CD4-positive, CD25-positive, alpha-beta regulatory T cell (primary cell): Measurements from ENCODE around the gene GABRD. TPM values are rescaled to one million over a fixed set of nuclear protein-coding genes. Genes with fewer than 3 reads are reported as not detected.
A peak's percentile ranks its signal among the peaks of the same experiment; 100 is the strongest.

ENCODE experiments used
- ATAC-seq, 2 donors: fragments of 150-1000 bp; cut with Tn5 transposase; one replicate each; pipeline ENCODE4 v1.10.0; 2021; ENCODE audit warnings: low read depth in 2 of 2, moderate number of reproducible peaks in 2 of 2, moderate library complexity in 1 of 2
- DNase-seq, 3 donors: peaks; one replicate each; pipeline versions ENCODE4 v3.0.0 to v3.0.0-alpha.2; 2012 to 2022; ENCODE audit warnings: mixed read lengths in 1 of 3
- H3K27ac ChIP-seq: one replicate; pipeline ENCODE4 v1.7.0; 2013; ENCODE audit warnings: mild to moderate bottlenecking, low read length; ENCODE audit not compliant: insufficient read depth, poor library complexity, severe bottlenecking
- H3K27me3 ChIP-seq: one replicate; pipeline ENCODE4 v1.7.0; 2013; ENCODE audit warnings: low read length; ENCODE audit not compliant: control insufficient read depth, insufficient read depth
- H3K36me3 ChIP-seq: one replicate; pipeline ENCODE4 v1.7.0; 2013; ENCODE audit warnings: mild to moderate bottlenecking, low read length, moderate library complexity; ENCODE audit not compliant: control insufficient read depth, insufficient read depth
- H3K4me1 ChIP-seq: 2 replicates; pipeline ENCODE4 v1.7.0; 2013; ENCODE audit warnings: mild to moderate bottlenecking, low read length; ENCODE audit not compliant: insufficient read depth, control insufficient read depth, poor library complexity, severe bottlenecking
- H3K4me3 ChIP-seq: one replicate; pipeline ENCODE4 v1.7.0; 2013; ENCODE audit warnings: low read depth, mild to moderate bottlenecking, low read length, moderate library complexity
- H3K9me3 ChIP-seq, 2 experiments: 1 replicate in 1 of 2; 2 replicates in 1 of 2; pipeline ENCODE4 v1.7.0; 2013; ENCODE audit warnings: low read length in 2 of 2, mild to moderate bottlenecking in 1 of 2, moderate library complexity in 1 of 2; ENCODE audit not compliant: control insufficient read depth in 2 of 2
- H3K27ac Mint-ChIP-seq, 3 donors: one replicate each; pipeline ENCODE4 v1.8.0; 2020 to 2022; ENCODE audit warnings: mild to moderate bottlenecking in 3 of 3, mixed read lengths in 3 of 3, moderate library complexity in 2 of 3
- H3K27me3 Mint-ChIP-seq: one replicate; pipeline ENCODE4 v1.8.0; 2022; ENCODE audit warnings: mild to moderate bottlenecking, mixed read lengths
- H3K36me3 Mint-ChIP-seq: one replicate; pipeline ENCODE4 v1.8.0; 2020; ENCODE audit warnings: mixed read lengths
- H3K4me1 Mint-ChIP-seq, 4 donors: one replicate each; pipeline ENCODE4 v1.8.0; 2020 to 2022; ENCODE audit warnings: mixed read lengths in 4 of 4, mild to moderate bottlenecking in 1 of 4
- H3K4me3 Mint-ChIP-seq, 4 donors: one replicate each; pipeline ENCODE4 v1.8.0; 2020 to 2022; ENCODE audit warnings: mild to moderate bottlenecking in 4 of 4, mixed read lengths in 4 of 4, moderate library complexity in 3 of 4
- H3K9me3 Mint-ChIP-seq, 7 donors: one replicate each; pipeline ENCODE4 v1.8.0; 2020 to 2022; ENCODE audit warnings: mixed read lengths in 7 of 7, mild to moderate bottlenecking in 3 of 7, moderate library complexity in 2 of 7
- polyA plus RNA-seq, 4 donors: library from polyadenylated mRNA; unstranded; fragments of 300-500 nt; fragmentation: Illumina TruSeq; gene quantifications; one replicate each; pipeline ENCODE4 v1.2.3, GENCODE V29; 2021
- total RNA-seq: library from RNA; stranded (reverse); gene quantifications from one replicate; pipeline ENCODE4 v1.2.3, GENCODE V29; 2022

Gene GABRD
- total and polyA plus RNA-seq, 5 donors from 2014 or later: 0.22 TPM; not detected in 4

- H3K4me1 Mint-ChIP-seq: peaks cover 0 to 10% (median 4%) of the 10 kb centered on the region in 4 donors
- Histone ChIP-seq H3K36me3 (peaks cover 20% of the 10 kb centered on the region), H3K27ac (no peak overlapping the region), H3K27me3 (no peaks in the 10 kb centered on the region), H3K9me3 (no peaks in the 10 kb centered on the region), H3K4me3 (no peak overlapping the region), H3K4me1 (peaks cover 8% of the 10 kb centered on the region)
- DNase-seq (no peak), ATAC-seq (no peak)
- H3K9me3 Mint-ChIP-seq: no peaks in the 10 kb centered on the region
- no peaks in the 10 kb centered on the region for H3K36me3 Mint-ChIP-seq
- H3K27ac Mint-ChIP-seq: no peak overlapping the region
- no peaks in the 10 kb centered on the region for H3K27me3 Mint-ChIP-seq
- H3K4me3 Mint-ChIP-seq: peak overlapping the region in 1 of 4 donors; percentile 19
Observed at GRCh38 chr1:2055911-2056575, 36.9 kb downstream of the GABRD start.

GRCh38 chr1:2056955-2057590, 37.9 kb downstream of the GABRD start:
- Mint-ChIP-seq H3K4me1 (peaks cover 0 to 10% (median 4%) of the 10 kb centered on the region in 4 donors), H3K4me3 (no peak overlapping the region), H3K9me3 (no peaks in the 10 kb centered on the region), H3K27ac (no peak overlapping the region), H3K36me3 (peaks cover 4% of the 10 kb centered on the region), H3K27me3 (no peaks in the 10 kb centered on the region)
- Histone ChIP-seq H3K36me3 (peaks cover 25% of the 10 kb centered on the region), H3K27me3 (no peaks in the 10 kb centered on the region), H3K4me1 (peaks cover 3% of the 10 kb centered on the region), H3K27ac (no peak overlapping the region), H3K4me3 (no peak overlapping the region), H3K9me3 (no peaks in the 10 kb centered on the region)
- ATAC-seq (no peak), DNase-seq (no peak)

DNA sequence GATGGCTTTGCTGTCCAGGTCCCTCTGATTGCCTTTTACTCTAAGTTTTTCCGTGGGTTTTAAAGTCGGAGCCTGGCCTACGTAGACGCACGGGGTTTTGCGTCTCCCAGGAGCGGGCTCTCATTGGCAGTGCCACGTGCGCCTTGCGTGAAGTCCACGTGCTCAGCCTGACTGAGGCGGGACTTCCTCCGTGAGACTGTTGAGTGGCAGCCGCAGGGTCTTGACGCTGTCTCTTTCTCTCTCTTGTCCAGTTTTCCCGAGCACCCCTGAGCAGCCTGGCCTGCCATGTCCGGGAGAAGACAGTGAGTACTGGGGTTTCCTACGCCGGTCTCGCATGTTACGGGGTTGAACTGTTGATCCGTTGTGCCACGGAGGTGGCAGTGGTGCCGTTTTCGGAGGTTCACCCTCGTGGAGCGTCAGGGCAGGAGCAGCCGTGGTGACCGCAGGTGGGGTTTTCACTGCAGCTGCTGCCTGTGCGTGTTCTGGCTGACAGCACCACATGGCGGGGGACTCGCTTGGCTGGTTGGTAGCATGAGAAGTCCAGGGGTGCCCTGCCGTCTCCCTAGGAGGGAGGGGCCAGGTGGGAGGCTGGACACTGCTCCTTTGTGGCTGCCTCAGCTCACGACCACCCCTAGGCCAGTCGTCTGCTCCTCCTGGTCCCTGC, 40.3 kb downstream of the GABRD start:
- Mint-ChIP-seq H3K4me3 (no peak overlapping the region), H3K27ac (no peak overlapping the region), H3K27me3 (no peaks in the 10 kb centered on the region), H3K9me3 (peaks cover 0 to 5% (median 0%) of the 10 kb centered on the region in 7 donors), H3K36me3 (peaks cover 23% of the 10 kb centered on the region), H3K4me1 (peaks cover 0 to 6% (median 1%) of the 10 kb centered on the region in 4 donors)
- Histone ChIP-seq H3K9me3 (no peaks in the 10 kb centered on the region), H3K4me3 (no peak overlapping the region), H3K4me1 (no peaks in the 10 kb centered on the region), H3K27ac (no peak overlapping the region), H3K27me3 (no peaks in the 10 kb centered on the region), H3K36me3 (peaks cover 27% of the 10 kb centered on the region)
- no peak for DNase-seq
- ATAC-seq: no peak

GRCh38 chr1:2060072-2060471, 40.9 kb downstream of the GABRD start:
- ATAC-seq (no peak), DNase-seq (no peak)
- H3K36me3 ChIP-seq: peaks cover 27% of the 10 kb centered on the region
- Mint-ChIP-seq H3K4me3 (no peak overlapping the region), H3K36me3 (peaks cover 29% of the 10 kb centered on the region), H3K27ac (no peak overlapping the region), H3K27me3 (no peaks in the 10 kb centered on the region), H3K9me3 (peaks cover 0 to 5% (median 0%) of the 10 kb centered on the region in 7 donors), H3K4me1 (peaks cover 0 to 8% (median 2%) of the 10 kb centered on the region in 4 donors)
- H3K4me3 ChIP-seq: no peak overlapping the region
- H3K9me3 ChIP-seq: no peaks in the 10 kb centered on the region
- no peaks in the 10 kb centered on the region for H3K27me3 ChIP-seq
- no peak overlapping the region for H3K27ac ChIP-seq
- no peaks in the 10 kb centered on the region for H3K4me1 ChIP-seq

DNA sequence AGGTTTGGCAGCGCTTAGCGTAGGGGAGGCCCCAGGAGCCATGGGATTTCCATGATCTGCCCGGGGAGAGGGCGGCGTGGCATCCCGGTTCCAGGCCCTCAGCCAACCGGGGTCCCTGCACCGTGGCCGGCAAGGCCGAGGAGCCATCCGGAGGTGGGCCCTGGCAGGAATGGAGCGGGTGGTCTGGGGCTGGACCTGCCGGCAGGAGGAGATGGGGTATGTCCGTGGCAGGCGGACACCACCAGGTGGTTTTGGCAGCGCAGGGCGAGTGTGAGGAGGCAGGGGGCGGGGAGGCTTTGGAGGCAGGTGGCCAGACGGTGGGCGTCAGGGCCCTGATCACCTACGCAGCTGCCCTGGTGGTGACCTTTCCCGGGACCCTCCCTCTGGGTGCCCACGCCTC, 41.4 kb downstream of the GABRD start:
- ATAC-seq (no peak), DNase-seq (no peak)
- Mint-ChIP-seq H3K36me3 (peaks cover 32% of the 10 kb centered on the region), H3K4me3 (no peak overlapping the region), H3K27ac (no peak overlapping the region), H3K9me3 (peaks cover 0 to 5% (median under 1%) of the 10 kb centered on the region in 7 donors), H3K27me3 (no peaks in the 10 kb centered on the region), H3K4me1 (peaks cover 0 to 8% (median 3%) of the 10 kb centered on the region in 4 donors)
- Histone ChIP-seq H3K27ac (no peak overlapping the region), H3K9me3 (no peaks in the 10 kb centered on the region), H3K4me1 (no peaks in the 10 kb centered on the region), H3K27me3 (no peaks in the 10 kb centered on the region), H3K36me3 (peaks cover 25% of the 10 kb centered on the region), H3K4me3 (no peak overlapping the region)

DNA sequence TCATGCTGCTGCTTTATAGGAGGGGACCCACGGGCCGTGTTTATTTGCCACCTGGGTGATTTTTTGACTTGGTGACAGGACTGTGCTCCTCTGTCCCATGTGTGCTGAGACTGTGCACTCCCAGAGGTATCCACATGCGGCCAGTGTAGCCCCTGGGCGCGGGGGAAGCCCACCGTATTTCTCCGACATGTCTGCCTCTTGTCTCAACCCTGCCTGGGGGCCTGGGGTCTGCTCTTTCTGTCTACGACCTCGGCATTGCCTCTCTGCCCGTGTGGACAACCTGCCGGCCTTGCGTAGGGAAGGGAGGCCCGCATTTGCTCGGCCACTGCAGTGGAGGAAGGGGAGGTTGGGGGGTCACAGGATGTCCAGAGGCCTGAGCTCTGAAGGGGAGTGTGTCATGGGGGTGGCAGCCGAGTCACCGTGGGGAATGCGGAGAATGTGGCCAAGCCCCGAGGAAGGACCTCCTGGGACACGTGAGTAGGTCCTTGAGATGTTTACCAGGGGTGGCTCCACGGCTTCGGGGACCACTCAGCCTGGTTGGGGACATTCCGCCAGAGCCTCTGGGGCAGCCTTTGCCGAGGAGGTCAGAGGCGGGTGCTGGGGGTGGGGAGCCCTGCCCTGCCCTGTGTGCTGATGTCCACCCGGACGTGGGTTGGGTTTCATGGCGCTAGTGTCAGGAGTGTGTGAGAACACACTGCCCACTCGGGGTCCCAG, 42.1 kb downstream of the GABRD start:
- H3K27ac Mint-ChIP-seq: no peak overlapping the region
- H3K4me1 Mint-ChIP-seq: peaks cover 0 to 8% (median 4%) of the 10 kb centered on the region in 4 donors
- peaks cover 26% of the 10 kb centered on the region for H3K36me3 ChIP-seq
- DNase-seq (no peak), ATAC-seq (no peak)
- no peaks in the 10 kb centered on the region for H3K9me3 ChIP-seq
- H3K27ac ChIP-seq: no peak overlapping the region
- H3K36me3 Mint-ChIP-seq: peaks cover 39% of the 10 kb centered on the region
- no peak overlapping the region for H3K4me3 ChIP-seq
- H3K27me3 ChIP-seq: no peaks in the 10 kb centered on the region
- H3K27me3 Mint-ChIP-seq: no peaks in the 10 kb centered on the region
- no peak overlapping the region for H3K4me3 Mint-ChIP-seq
- H3K9me3 Mint-ChIP-seq: peaks cover 0 to 6% (median 4%) of the 10 kb centered on the region in 7 donors
- no peaks in the 10 kb centered on the region for H3K4me1 ChIP-seq

GRCh38 chr1:2065699-2066098, 46.6 kb downstream of the GABRD start:
- Histone ChIP-seq H3K36me3 (peaks cover 15% of the 10 kb centered on the region), H3K4me3 (no peak overlapping the region), H3K27me3 (no peaks in the 10 kb centered on the region), H3K4me1 (no peaks in the 10 kb centered on the region), H3K9me3 (no peaks in the 10 kb centered on the region), H3K27ac (no peak overlapping the region)
- H3K27ac Mint-ChIP-seq: no peak overlapping the region
- DNase-seq: no peak
- H3K4me1 Mint-ChIP-seq: peaks cover 0 to 8% (median 4%) of the 10 kb centered on the region in 4 donors
- H3K4me3 Mint-ChIP-seq: no peak overlapping the region
- H3K27me3 Mint-ChIP-seq: no peaks in the 10 kb centered on the region
- peaks cover 49% of the 10 kb centered on the region for H3K36me3 Mint-ChIP-seq
- ATAC-seq: no peak
- H3K9me3 Mint-ChIP-seq: peaks cover 0 to 8% (median 4%) of the 10 kb centered on the region in 7 donors
